Measurements from ENCODE around the gene SPECC1L.

Gene SPECC1L

DNA sequence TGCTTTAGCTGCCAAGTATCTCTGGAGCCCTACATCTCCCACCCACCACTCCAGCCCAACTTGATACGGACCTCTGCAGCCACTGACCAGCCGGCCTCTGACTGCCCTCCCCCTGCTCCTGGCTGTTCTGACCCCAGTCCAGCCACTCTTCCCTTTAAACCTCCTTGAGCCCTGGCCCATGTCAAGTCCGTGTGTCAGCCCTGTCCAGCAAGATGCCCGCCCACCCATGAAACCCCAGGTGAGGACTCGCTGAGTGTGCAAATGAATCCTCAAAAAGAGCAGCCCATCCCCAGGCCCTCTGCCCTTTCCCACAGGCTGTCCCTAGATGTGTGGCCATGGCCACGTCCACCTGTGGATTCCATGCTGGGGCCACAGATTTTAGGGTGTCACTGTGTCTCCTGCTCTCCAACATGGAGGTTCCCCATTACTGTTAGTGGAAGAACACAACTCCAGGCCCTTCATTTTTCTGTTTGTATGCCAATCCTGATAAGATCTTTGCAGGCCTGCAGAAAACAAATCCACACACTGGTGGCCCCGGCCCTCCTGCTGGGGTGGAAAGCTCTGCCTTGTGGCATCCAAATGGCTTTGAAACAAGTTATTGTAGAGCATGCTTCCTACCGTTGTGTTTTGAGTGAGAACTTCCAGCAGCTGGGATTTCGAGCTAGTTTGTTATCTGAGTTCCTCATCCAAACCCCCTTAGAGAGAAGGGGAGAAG is 134.1 kb downstream of the SPECC1L start:
- DNase-seq: no peak

DNA sequence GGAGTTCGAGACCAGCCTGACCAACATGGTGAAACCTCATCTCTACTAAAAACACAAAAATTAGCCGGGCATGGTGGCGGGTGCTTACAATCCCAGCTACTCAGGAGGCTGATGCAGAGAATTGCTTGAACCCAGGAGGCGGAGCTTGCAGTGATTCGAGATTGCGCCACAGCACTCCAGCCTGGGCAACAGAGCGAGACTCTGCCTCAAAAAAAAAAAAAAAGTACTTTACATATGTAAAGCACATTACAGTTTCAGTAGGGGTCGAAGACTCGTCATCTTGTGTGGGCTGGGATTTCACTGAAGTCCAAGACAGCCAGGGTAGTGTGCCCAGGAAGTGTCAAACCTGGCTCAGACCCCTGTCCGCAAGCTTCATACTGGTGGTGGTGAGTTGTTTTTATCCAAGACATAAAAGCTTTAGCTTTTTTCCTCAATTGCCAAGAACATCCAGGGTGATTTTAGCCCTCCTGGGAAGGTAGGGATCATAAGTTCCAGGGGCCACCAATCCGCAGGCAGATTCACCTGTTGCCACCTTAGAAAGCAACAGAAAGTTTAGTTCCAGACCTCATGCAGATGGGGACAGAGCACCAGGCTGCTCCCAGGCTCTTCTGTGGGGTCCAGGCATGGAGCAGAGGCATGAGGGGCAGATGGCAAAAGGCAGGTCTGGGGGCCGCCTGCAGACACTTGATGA is 135.1 kb downstream of the SPECC1L start:
- DNase-seq: no peak

DNA sequence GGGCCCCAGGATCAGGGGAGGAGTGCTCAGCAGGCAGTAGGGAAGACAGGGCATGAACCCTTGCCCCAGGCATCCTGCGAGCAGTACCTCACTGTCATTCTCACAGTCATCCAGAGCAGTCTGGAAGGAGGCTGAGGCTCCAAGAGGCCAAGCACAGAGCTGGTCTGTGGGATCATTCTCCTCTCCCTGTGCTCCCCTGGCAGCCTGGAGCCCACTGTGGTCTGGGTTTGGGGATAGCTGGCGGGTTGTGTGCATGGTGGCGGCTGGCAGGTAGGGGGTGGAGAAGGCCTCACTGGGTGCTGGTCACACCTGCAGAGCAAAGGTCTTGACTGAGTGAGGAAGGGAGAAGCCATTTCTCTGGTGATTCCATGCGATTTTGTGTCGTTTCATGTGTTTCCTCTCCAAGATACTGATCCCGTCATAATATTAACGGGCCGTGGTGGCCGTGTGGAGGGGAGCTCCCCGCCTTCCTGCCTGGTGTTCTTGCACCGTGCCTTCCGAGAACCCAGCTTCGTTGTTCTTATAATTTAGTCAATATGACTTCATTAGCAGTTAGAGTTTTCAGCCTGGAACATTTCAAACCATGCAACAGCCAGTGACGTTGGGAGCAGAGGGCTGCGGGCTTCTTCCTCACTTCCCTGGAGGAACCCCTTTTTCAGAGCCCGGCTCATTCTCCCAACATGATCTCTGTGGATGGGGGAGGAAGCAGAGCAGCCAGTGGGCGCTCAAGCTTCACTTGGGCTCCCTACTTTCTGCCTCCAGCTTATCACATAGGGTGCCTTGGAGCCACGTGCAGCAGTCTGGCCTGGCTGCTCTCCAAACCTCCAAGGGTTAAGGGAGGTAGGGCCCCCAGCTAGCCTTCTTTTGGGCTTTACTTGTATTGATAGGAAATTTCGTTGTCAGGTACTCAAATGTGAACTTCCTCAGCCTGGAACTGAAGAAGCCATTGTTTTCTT is 136.0 kb downstream of the SPECC1L start:
- no peak for DNase-seq

DNA sequence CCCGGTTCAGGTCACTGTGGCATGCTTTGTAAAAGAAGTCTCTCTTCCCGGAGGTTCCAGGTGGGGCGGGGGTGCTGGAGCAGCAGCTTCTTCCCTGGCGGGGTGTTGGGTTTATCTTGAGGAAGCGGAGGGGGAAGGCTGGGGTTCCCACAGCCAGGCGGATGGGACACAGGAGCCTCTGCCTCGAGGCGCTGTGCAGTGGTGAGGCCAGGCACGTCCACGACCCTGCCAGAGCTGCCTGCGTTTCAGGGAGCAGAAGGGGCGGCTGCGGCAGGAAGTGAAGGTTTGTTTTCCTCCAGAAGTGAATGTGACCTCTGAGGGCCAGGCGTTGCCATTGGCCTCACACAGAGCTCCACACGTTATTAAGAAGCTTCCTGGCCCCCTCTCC is 136.6 kb downstream of the SPECC1L start:
- no peak for DNase-seq

DNA sequence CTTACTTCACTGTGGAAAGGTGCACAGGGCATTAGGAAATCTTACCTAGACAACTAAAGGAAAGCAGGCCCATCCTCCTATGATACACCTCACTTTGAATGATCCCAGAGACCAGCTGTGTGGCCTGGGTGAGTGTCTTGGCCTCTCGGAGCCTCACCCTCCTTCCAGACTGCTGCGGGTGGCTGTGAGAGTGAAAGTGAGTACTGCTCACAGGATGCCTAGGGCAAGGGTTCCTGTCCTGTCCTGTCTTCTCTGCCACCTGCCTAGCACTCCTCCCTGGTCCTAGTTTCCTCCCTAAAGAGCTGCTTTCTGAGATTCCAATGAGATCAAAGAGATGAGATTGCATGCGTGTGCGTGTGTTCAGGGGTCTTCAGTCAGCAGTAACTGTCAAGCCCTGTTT is 137.3 kb downstream of the SPECC1L start:
- DNase-seq: no peak

DNA sequence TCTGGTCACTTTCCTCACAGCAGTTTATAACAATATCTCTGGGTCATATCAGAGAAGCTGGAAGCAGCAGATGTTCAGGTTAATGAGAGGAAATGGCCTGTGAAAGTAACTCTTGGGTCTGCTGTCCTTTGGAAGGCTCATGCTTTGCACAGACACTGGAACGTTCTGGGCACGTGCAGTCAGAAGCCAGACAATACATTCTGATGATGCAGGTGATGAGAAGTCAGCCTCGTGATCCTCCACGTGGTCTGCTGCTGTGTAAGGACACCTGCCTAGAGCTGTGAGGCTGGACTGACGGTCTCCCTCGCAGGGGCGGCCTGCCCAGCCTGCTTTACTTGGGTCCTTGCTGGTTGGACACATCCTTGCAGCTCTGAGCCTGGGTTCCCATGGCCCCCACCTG is 138.0 kb downstream of the SPECC1L start:
- DNase-seq: no peak

DNA sequence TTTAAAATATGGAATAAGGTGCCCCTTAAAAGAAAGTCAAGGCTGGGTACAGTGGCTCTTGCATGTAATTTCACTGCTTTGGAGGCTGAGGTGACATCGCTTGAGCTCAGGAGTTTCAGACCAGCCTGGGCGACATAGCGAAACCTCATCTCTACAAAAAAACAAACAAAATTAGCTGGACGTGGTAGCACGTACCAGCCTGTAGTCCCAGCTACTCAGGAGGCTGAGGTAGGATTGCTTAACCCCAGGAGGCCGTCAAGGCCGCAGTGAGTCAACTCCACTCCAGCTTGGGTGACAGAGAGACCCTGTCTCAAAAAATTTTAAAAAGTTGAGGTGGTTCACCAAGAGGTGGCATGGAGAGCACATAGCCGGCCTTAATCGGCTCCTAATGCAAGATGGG is 139.1 kb downstream of the SPECC1L start:
- DNase-seq: no peak

DNA sequence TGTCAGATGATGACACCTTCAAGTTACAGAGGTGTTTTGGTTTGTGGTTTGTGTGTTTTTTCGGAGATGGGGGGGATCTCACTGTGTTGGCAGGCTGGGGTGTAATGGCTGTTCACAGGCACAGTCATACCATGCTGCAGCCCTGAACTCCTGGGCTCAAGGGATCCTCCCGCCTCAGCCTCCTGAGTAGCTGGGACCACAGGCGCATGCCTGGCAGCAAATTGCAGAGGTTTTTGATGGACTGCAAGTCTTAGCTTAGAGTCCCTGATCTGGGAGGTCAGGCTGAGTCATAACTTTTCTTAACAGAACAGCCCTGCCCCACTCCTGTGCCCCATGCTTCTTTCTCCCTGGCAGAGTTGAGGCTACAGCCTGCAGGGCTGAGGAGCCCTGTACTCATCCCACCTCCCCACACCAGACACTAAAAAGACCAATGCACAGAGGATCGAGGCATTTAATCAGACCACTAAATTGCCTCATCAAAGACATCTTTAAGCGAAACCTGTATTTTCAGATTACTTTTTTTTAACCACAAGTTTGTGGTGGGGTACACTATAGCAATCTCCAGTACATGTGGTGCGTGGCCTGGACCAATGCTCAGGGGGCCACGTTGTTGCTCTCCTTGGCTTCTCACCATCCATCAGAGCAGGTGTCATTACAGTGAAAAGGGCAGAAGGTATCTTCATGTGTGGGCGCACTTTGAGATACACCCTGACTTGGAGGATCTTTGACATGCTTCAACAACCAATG is 139.7 kb downstream of the SPECC1L start:
- DNase-seq: no peak

DNA sequence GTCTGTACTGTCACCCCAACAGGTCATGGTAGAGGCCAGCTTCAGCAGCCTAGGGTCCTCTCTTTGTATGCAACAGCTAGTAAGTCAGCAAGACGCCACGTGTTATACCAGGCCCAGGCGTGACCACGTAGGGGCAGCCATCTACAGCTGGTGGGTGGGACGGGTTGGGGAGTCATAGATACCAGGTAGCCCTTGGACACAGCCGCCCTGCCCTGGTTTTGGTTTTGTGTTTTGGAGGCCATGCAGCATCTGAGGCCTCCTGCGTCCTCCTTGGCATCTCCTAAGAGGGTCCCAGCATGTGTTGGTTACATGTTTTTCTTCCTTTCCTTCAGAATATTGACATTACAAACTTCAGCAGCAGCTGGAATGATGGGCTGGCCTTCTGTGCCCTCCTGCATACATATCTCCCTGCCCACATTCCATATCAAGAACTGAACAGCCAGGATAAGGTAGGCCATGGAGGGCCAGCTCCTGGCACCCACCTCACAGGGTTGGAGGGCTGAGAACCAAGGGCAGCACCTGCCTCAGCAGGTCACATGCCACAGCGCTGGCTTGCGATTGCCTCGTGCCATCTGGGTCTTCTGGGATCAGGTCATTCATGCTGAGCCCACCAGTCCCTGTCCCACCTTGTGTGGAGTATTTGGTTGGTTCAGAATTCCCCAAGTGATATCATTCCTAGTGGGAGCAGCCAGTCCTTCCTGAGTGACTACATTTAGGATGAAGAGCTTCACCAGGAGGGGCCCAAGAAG is 140.8 kb downstream of the SPECC1L start:
- no peak for DNase-seq

DNA sequence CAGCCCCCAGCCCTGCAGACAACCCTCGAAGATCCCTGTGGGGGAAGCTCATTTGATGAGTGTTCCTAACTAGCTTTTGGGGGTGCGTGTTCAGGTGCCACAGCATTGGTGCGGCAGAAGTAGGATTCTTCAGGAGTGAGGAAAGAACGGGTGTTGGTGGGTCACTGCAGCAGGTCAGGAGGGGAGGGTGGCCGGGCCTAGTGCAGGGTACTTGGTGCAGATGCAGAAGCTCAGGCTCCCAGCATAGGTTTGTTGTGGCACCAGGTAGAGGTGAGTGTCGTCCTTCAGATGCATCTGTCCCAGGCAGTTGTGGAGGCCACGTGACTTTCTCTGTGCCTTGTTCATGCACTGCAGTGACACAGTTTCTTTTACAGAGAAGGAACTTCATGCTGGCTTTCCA is 141.6 kb downstream of the SPECC1L start:
- no peak for DNase-seq

DNA sequence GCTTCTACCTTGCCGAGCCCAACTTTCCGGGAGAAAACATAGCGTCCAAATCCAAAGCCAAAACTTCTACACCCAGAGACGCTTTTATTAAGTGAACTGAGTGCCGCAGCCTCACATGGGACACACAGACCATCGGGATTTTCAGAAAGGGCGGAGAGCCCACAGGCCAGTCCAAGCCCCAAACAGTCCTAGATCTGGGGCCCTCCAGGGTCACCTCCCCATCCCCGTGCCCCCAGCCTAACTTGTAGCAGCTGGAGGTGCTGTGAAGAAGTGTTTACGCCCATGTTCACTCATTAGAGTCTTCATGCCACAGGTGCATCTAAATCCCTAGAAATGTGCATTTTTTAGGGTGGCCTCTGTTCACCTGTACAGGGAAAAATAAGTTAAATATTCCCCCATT is 142.6 kb downstream of the SPECC1L start:
- no peak for DNase-seq

DNA sequence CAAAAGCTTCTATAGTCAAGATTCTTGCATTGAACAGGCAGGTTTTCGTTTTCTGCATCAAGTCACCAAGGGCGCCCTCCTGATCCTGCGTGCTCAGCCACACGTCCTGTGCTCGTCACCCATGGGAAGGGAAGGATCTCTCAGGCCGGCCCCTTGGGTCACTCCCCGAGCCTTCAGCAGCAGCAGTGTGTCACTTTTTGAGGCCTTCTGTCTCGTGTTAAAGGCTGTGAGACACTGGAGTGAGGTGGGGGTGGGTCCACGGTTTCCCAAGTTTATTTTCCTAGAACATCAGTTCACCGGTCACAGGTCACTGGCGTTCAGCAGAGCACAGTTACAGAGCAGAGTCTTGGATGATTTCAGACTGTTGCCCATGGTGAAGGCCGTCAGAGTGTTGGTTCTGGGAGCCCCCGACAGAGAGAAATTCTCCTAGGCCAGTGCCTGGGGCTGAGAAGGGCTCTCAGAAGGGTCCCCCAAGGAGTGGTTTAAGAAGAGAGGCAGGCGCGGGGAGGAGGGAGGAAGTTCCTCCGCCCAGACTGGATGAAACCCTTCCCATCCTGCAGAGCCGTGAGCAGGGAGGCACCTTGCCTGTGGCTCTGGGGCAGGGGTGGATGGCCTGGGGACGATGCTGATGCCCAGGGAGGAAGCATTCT is 143.2 kb downstream of the SPECC1L start:
- no peak for DNase-seq

DNA sequence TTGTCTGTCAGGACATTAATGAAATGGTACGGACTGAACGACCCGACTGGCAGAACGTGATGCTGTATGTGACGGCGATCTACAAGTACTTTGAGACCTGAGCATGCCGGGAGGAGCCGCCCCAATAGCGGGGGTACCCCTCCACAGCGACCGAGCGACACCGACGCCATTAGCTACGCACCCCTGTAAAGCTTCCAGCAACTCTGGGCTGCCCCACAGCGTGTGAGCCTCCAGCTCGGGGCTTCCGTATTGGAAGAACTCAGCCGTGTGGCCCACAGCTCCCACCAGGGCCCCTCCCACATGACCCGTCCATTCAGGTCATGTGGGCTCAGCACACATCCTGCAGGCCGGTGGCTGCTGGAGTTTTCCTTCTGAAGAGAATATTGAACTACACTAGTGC is 143.9 kb downstream of the SPECC1L start:
- no peak for DNase-seq

DNA sequence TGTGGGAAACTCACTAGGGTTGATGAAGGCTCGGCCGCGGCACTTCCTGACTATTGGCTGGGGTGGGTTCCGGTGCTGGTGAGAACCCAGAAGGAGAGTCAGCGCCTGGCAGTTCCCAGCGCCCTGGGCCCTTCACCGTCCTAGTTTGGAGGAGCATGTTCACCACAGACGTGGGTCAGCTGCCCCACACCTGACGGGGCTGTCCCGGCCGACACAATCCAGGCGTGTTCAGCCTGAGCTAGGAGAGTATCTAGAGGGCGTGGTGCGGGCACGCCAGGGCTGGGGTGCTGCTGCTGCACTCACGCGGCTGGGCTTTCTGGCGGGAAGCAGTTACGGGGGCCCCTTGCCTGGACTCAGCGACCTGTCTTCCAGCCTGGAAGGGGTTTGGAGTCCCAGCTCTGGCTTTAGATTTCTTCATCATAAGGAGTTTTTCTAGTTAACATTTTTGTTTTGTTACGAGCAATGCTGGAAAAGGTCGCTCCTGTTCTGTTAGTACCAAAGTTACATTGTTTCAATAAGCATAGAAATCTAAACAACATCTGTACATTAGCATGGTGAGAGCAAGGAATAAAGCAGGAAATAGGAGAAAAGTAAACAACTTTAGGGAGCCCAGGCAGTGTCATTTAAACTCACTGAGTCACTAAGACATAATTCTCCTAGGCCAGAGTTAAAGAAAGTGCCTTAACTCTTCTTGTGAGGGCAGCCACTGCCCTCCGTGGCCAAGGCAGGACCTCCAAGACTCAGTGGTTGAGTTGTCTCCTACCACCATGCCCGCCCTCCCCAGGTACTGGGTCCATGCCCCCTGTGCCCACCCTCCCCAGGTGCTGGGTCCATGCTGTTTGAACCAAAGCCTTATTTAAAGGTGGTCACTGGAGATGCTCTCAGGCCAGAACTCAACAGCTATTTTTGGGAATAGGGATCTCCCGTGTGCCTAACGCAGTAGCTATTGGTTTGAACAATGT is 144.6 kb downstream of the SPECC1L start:
- no peak for DNase-seq

DNA sequence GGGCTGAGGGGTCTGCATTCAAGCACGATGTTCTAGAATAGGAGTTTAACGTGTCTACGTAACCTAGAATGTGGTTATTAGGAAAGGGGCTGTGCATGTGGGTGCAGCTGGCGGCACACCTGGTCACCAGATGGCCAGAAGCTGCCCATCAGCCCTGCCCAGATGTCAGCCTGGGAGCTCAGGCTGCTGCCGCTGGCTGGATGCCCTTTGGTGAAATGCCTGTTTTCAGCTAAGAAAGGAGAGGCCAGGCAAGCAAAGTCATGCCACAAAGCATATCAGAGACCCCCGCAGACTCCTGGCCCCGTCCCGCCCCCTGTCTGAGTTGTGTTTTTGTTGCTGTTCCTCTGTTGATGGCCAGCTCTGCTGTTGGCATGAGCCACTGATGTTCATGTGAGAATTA is 145.5 kb downstream of the SPECC1L start:
- DNase-seq: no peak

DNA sequence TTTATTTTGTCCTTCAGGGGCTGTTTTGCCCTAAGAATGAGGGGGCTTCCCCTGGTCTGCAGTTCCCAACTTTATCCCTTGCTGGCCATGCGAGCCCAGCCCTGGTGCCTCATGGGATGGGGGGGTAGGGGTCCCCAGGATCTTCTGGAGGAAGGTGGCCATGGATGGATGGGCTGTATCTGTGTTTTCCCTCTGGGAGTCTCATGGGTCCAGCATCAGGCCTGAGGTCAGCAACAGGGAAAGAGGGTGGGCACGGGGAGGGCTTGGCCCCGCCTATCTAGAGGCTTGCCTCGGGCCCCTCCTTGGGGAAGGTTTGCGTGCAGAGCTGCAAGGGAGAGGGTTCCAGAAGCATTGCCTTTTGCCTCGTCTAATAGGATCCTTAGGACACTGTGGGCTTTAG is 146.0 kb downstream of the SPECC1L start:
- DNase-seq: no peak

DNA sequence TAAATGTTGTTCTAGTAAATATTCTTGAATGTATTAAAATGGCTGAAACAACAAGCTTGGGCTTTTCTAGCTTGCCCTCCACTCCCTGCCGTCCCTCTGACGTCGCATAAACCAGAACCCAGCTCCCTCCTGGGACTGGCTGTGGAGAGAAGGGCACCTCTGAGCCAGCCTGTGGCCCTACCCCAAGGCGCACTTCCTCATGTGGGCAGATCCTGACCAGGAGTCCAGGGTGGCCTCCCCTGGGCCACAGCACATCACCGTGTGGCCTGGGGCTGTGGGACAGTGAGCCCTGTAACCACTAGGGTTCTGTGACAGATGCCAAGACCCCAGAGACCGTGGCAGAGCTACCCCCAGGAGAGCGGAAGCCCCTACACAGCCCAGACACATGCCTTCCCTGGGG is 146.6 kb downstream of the SPECC1L start:
- no peak for DNase-seq

DNA sequence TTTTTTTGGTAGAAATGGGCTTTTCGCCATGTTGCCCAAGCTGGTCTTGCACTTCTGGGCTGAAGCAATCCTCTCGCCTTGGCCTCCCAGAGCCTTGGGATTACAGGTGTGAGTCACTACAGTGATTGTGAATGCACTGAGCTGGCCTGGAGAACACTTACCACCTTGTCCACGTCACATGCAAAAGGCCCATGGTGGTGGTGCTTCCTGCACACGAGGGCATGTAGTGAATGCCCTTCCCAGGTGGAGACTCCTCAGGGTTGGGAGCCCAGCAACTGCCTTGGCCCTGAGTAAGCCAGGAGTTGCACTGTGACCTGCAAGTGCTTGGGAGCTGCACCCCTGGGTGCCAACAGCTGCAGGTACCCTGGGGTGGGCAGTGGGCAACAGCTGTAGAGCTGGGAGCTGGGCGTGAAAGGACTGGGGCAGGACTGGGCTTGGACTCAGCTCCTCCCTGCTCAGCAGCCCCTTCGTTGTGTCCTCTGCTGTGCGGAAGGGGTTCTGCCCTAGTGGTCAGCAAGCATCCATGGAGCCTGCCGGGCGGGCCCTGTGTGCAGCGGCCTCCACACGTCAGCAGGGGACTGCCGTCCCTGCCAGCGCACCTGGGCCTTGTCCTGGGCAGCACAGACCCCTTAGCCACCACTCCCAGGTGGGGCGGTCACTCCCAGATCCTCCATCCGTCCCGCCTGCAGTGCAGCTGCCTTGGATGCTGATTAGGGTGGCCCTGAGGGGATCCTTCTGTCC is 147.4 kb downstream of the SPECC1L start:
- no peak for DNase-seq

DNA sequence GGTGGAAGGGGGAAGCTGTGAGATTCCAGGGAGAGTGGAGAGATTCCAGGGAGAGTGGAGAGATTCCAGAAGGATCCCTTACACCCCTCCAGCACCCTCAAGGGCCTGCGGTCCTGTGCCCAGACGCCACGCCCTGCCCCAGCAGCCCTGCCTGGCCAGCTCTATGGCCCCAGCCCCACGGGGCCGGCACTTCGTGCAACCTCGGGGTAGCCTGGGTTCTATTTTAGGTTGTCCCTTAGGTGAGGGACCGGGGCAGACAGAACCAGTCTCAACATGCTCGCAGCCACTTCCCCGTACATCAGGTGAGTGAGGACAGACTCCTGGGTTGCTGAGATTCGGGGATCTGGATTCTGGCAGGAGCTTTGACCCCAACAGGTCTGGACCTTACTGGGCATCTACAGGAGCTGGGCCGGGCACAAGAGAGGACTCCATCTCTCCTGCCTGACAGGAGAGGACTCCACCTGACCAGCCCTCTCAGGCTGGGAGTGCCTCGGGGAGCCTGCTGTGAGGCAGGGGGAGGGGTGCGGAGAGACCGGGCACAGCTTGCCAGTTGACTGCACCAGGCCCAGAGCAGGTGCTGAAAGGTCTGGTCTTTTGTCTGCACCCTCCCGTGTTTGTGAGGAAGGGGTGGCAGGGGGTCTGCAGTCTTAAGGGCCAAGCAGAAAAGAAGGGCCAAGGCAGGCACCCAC is 148.3 kb downstream of the SPECC1L start:
- no peak for DNase-seq
